NCI-H748 (cell line): ENCODE results near the gene FAM25G.
"Not testable (repeated sequence)": the region's sequence is repeated elsewhere in the genome, so short reads cannot be mapped to it uniquely, and the experiment has no call there.

Experiments used
- DNase-seq: peaks from one replicate; lab custom pipeline; 2025; ENCODE audit not compliant: unreplicated experiment; lab: John Stamatoyannopoulos, UW

Gene FAM25G

DNA sequence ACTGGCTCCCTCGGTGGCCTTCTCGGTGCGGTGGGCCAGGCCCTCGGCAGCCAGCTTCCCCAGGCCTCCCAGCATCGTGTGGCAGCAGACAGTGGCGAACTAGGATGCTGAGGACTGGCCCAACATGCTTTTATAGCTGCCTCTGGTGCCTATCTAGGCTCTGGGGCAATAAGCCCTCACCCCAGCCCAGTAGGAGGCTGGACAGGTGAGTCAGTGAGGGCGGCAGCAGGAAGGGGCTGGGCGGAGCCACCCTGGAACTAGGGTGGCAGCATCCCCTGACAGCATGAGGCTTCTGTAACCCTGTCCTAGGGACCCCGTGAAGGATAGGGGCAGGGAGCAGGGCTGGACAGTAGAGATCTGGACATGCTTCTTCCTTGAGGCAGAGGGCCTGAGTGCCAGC is at the start of gene FAM25G:
FAM25G (minus strand) TSS at position 101 of the 400 bp plus-strand sequence; CDS start at position 75, 26 bp downstream.
- DNase-seq, result not testable (repeated sequence)

DNA sequence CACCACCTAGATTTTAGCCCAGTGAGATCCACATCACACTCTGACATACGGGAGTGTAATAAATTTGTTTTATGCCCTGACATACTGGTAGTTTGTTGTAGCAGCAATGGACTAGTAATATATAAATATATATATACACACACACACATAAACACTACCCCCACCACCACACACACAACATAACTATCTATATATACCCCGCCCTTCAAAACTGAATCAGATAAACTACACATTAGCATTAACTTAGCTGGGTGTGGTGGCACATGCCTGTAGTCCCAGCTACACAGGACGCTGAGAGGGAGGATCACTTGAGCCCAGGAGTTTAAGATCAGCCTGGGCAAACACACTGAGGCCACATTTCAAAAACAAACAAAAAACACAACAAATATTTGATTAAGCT is 44.9 kb upstream of the FAM25G start:
- DNase-seq, result not testable (repeated sequence)

DNA sequence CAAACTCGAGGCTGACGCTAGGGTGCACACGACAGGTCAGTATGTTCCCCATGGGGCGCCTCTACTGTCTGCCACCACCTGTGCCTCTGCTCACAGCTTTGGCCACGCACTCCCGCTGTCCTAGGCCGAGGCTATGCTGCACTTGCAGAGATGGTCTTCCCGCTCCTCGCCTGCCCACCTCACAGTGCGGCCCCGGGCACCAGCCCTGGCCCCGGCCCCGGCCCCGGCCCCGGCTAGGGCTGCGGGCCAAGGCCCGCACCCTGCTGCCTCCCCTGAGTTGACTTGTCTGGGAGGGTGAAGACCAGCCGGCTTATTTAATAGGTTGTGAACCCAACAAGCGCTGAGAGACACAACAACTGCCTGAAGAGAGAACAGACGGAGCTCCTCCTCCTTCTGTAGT is 32.0 kb upstream of the FAM25G start, which contains the start of gene AGAP9:
AGAP9 (minus strand) TSS at position 164 of the 400 bp plus-strand sequence; CDS start at position 52, 112 bp downstream.
- DNase-seq, result not testable (repeated sequence)

DNA sequence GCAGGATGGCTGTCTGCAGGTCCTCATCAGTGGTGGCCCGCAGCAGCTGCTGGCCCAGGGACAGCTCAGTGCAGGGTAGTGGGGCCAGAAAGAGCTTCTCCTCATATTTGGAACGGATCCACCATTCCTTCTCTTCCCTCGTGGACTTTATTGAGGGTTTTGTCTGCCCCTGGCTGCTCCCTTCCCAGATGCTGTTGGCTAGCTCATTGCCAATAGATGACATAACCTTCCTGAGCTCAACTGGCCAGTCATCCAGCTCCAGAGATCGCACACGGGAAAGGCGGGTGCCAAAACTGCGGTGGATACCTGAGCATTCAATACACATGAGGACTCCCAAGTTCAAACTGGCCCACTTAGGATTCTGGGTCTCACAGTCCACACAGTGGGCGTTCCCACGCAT is 10.8 kb upstream of the FAM25G start:
- DNase-seq, result not testable (repeated sequence)

DNA sequence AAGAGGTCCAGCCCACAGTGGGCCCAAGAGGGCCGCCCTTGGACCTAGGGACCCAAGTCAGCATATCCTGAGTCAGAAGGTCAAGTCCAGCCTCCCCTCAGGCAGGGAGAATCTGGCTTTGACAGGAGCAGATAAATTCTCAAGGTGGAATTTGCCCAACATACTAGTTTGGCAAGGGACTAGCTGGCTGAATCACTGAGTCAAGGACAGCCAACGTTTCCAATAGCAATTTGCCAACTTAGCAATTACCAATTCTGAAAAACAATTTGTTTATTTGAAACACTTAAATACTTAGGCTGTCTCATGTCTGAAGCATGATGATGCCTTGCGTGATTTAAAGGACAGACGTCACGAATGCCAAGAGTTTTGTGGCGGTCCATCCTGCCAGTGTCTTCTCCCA is 2.7 kb upstream of the FAM25G start:
- not testable (repeated sequence) for DNase-seq

DNA sequence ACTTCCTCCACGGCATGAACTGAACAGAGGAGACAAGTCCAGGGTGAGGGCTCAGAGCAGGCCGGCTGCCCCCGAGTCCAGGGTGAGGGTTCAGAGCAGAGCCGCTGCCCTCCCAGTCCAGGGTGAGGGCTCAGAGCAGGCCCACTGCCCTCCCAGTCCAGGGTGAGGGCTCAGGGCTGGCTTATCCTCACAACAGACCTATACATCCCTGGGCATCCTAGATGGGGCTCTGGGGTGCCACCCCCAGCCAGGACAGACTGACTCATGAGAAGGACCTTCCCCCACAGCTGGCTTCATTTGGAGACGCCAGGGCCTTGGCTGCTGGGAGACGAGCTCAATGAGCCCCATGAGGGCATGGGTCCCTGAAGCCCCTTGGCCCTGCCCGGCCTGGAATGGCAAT is 1.9 kb downstream of the FAM25G start:
- DNase-seq, result not testable (repeated sequence)

DNA sequence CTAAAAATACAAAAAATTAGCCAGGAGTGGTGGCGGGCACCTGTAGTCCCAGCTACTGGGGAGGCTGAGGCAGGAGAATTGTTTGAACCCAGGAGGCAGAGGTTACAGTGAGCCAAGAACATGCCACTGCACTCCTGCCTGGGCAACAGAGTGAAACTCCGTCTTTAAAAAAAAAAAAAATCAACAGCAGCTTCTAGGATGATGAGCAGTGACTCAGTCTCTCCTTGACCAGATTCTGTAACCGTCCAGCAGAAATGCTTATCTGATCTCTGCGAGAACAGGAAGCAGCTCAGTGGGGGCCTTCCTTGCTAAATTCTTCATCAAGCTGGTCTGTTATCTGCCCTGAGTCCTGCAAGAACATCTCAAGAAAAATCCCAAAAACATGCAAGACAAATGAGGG is 5.6 kb downstream of the FAM25G start:
- not testable (repeated sequence) for DNase-seq

DNA sequence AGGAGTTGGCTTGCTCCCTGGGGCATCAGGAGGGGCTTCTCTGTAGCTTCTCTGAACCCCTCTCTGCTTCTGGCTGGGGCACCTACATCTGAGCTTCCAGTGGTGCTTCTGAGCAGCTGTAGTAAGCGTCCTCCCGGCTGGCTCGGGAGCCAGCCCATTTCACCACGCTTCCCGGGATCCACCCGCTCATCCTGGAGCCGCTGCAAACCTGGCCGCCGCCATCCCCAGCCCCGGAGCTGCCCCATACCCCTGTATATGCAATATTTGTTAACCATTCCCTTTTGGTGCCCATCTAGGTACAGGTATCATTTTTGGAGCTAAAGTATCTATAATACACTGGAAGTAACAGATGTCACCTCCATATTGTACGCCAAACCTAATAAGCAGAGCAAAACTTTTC is 6.7 kb downstream of the FAM25G start:
- DNase-seq, result not testable (repeated sequence)

DNA sequence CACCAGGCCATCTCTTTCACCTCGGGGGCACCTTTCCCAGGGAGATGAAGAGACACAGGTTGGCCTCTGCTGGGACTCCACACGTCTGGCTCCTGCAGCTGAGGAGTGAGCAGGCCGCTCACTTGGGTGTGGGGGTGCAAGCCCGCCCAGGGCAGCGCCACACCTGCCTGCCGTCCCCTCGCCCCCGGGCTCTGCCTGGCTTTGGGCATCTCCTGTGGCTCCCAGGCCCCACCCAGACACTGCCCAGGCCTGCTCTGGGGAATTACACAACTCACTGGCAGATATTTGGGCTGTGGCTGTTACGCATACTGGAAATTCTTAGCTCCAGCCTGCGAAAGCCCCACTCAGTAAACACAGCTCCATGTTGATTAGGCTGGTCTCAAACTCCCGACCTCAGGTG is 7.6 kb downstream of the FAM25G start, which contains the start of gene ANXA8:
ANXA8 (minus strand) TSS at position 193 of the 400 bp plus-strand sequence; CDS start at position 11, 182 bp downstream.
- DNase-seq, result not testable (repeated sequence)

DNA sequence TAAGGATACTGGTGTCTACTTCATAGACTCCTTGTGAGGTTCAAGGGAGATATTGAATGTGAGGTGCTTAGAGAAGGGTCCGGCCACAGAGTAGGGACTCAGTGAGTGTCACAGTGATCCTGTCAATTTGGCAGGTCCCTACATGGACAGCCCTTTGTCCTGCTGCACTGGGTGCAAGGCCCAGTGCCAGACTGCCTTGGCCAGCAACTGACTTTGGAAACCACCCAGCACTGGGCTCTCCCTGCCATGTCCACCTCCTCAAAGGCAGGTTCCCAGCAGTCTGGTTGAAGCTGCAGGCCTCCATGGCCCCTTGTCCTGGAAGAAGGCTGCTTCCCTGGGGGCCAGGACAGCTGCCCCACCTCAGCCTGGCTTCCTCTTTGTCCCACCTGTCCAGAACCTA is 9.1 kb downstream of the FAM25G start:
- DNase-seq, result not testable (repeated sequence)

DNA sequence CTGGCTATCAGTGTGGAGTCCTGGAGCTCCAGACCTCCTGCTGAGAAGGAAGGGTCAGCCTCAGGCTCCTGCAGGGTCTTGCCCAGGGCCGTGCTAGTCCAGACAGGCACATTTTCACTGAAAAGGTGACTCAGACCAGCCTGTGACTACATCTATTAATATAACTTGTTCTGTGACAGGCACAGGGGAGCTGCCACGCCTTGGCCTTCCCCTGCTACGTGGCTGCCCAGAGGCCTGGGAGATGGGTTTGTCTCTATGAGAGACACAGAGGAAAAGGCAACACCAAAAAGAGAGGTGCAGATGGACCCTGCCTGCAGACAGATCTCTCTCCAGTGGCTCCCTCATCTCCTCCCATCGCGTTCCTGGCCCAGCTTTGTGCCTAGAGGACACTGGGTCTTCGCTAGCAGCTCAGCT is 9.7 kb downstream of the FAM25G start:
- not testable (repeated sequence) for DNase-seq

DNA sequence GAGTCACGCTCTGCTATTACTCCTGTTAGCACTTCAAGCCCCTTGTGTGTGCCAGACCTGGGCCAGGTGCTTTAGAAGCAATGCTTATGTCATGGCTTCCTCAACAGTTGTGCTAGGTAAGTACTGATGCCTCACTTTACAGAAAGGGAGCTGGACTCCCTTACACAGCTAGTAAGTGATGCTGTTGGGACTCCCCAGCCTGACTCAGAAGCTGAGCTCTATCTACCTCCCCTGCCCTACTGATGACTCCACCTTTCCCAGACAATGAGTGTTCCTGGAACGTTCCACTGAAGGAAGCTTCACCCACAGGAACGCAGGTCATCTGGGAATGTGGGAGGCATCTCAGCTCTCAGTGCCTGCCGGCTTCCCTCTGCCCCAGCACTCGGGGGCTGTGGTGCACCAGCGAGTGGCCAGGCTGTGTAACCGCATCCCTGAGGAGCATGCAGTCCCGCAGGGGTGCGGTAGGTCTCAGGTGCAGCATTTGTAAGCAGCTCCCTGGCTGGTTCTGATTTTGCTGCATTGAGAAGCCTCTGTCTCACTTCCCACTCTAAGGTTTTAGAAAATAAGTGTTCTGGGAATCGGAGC is 10.2 kb downstream of the FAM25G start:
- DNase-seq, result not testable (repeated sequence)

DNA sequence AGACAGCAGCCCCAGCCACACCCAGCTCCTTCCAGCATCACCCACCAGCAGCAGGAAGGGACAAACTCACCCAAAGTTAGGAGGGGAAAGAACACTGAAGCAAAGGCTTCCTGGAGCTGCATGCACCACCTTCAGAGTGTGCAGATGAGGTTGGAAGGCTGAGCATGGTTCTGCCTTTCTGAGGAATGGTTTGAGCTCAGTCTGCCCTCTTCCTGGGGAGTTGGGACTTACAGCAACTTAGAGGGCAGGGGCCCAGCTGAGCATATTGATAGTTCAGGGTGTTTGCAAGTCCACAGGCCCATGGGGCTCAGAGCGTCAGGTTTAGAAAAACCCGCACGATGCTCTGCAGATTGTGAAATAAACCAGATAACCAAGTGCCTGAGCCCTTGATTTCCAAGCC is 11.4 kb downstream of the FAM25G start:
- DNase-seq, result not testable (repeated sequence)

DNA sequence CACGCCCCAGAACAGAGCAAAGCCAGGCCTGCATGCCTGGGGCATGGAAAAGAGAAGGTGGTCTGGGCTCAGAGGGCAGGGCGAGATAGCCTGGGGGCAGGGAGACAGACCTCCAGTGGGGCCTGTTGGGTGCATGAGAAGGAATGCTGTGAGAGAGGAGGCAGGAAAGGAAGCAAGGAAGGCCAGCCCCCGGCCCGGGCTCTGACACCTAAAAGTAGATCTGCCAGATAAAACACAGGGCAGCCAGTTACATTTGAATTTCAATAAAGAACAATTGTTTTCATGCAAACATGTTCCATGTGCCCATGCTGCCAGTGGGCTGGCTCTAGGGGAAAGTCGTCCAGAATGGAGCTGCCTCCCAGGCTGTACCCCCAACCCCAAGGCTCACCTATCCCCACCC is 13.4 kb downstream of the FAM25G start:
- DNase-seq, result not testable (repeated sequence)

DNA sequence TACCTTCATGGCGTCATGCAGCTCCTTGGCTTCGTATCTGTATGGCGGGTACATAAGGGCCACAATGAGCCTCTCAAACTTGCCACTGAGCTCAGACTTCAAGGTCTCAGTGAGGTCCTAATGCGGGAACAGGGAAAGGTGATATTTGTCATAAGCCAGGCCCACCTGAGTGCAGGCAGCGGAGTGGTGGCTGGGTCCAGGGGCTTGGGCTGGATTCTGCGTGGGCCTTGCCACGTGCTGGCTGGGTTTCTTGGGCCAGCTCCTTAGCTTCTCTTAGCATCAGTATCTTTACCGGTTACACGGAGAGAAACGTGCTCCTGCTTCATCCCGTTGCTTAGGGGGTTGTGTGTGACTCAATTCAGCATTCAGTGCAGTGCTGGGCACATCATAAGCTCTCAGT is 14.4 kb downstream of the FAM25G start:
- DNase-seq, result not testable (repeated sequence)

DNA sequence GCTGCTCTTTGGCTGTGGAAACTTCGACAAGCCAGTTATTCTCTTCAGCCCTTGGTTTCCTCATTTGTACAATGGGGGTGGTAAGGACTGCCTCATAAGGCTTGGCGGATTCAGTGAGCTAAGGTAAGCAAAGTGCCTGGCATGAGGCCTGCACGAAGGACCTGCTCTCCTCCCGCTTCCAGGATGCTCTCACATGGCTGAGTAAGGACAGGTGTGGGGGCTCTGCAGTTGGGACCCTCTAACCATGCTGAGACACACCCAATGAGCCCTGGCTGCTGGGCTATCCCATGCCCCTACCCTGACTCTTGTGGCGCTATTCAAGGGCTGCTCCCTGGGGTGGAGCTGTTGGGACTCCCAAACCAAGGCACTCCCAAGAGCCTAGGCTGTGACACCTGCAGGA is 16.4 kb downstream of the FAM25G start:
- not testable (repeated sequence) for DNase-seq

DNA sequence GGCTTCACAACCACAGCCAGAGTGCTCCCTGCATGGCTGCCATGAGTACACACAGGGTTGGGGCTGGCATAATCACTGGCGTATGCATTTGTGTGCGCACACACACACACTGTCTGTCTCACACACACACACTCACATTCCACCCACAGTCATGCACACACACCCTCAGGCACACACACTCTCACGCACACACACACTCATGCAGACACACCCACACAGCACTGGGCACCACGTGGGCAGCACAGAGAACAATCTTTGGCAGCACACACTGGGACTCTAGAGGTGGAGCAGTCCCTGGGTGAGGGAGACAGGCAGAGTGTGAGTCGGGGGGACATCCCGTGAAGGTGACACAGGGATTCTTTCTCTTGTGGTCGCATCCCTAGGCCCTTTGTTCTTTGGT is 18.0 kb downstream of the FAM25G start:
- DNase-seq, result not testable (repeated sequence)

DNA sequence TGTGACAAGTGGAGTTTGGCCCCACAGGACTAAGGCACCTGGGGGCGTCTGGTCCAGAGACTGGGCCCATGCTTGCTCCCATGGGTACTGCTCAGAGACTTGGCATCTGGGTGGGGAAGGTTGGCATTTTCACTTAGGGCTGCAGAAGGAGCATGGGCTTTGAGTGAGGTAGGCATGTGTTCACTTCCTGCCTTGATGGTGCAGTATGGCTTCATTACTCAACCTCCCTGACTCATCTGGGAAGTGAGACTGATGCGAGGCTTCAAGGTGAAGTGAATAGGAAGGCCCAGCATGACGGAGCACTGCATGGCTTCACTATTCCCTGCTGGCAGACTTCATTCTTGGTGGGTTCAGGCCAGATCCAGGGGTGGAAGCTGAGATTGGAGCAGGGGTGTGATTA is 18.9 kb downstream of the FAM25G start:
- not testable (repeated sequence) for DNase-seq

DNA sequence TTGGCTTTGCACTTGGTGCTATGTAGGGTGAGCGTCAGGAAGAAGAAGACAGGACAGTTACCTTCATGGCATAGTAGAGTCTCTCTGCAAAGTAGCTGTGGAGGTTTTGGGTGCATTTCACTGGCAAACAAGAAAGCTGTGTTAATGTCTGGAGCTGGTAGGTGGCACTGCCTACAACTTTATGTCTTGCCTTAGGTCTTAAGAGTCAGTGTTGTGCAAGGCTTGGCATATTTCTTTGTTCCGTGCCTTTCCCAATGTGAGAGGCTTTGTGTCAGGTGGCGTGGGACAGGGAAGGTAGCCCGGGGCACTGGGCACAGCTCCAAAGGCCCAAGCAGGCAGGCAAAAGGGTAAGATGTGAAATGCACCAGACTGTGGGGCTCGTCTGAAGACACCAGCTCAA is 19.4 kb downstream of the FAM25G start:
- DNase-seq, result not testable (repeated sequence)

DNA sequence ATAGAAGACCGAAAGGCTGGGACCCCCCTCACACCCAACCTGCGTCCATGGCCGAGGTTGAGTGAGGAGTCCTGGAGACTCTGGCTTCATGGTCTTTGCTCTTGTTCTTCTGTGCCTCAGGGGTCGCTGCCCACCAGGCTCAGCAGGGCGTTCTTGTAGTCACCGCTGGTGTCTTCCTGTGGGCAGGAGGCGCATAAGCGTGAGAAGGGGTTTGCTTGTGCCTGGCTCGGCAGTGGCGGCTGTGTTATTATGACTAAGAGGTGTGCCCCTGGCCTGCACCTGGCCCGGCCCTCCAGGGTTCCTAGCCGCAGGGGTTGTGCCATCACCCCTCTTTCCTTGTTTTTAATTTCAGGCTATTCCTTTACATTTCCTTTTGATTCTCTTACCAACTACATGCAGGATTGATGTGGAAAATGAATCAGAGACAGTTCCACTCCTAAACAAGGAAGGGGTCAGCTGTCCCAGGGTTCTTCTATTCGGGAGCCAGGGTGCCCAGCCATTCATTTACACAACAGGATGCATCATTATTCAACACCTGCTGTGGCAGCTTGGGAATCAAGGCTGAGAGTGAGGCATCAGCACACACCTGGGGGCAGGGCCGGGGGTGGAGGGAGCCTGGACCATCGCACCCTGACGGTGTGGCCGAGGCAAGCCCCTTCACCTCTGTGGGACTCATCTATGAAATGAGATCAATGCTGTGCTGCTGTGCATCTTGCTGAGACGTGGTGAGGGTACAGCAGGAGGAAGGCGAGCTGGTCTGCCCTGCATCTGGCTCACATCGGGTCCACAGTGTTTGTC is 22.6 kb downstream of the FAM25G start:
- not testable (repeated sequence) for DNase-seq

DNA sequence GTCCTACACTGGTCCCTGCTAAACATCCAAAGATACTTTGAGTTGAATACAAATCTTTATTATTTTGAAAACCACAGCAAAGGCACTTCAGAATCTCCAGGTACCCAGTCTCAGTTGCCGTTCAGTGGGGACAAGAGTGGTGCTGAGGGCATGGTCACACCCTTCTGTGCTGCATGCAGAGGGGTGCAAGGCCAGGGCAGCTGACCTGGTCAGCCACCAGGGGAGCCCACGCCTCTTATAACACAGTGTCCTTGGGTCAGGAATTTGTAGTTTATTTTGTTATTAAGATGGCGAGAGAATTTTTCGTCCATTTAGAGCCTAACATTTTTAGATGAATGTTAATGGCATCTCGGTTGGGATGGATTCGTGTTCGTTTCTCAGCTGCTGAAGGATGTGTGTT is 23.5 kb downstream of the FAM25G start:
- DNase-seq, result not testable (repeated sequence)

DNA sequence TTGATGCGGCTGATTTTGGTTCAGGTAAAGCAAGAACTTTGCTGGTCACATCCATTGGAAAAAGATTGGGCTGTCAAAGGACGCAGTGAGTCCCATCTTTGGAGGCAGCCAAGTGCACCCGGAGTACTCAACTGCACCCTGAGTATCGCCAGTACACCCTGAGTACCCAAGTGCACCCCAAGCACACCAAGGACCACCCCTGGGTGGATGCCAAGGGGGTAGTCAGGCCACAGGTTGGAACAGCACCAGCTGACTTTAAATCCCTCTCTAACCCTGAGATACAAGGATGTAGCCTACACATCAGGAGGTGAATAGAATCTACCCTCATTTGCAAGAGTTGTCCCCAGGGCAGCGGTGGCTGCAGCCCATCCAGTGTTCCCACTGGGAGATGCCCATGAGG is 24.0 kb downstream of the FAM25G start:
- DNase-seq, result not testable (repeated sequence)
